ENCODE data around the gene CALM3. TPM values are rescaled to one million over a fixed set of nuclear protein-coding genes. Genes with fewer than 3 reads are reported as not detected.
A peak's percentile ranks its signal among the peaks of the same experiment; 100 is the strongest.

Gene CALM3
- total RNA-seq, 1 experiment from 2014 or later, result 343 TPM

DNA sequence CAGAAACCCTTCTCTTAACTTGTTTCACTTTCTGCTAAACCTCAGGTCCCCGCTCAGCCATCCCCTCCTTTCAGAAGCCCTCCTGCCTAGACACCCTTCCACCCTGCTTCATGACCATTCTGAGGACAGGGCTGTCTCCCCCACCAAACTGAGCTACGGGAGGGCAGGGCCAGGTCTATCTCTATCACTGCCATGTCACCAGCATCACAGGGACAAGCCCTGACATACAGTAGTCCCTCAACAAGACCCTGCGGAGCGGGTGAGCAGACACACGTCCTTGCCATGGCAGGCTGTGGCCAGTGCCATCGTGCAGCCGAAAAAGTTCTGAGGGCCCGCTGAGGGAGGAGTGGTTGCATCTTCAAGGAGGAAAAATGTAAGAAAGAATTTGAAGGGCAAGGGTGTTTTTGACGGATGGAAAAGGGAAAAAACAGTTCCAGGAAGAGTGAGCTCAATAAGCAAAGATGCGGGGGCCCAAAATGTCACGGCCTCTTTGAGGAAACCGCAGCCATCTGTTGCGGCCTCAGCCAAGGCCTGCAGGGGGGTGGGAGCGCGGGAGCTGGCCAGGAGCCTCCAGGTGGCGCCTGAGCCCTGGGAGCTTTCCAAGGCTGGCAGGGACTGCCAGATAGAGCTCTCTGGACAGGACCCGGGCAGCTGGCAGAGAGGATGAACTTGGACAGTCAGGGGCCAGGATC lies 15.6 kb downstream of the CALM3 start:
- TF ChIP-seq, protein P1, sequence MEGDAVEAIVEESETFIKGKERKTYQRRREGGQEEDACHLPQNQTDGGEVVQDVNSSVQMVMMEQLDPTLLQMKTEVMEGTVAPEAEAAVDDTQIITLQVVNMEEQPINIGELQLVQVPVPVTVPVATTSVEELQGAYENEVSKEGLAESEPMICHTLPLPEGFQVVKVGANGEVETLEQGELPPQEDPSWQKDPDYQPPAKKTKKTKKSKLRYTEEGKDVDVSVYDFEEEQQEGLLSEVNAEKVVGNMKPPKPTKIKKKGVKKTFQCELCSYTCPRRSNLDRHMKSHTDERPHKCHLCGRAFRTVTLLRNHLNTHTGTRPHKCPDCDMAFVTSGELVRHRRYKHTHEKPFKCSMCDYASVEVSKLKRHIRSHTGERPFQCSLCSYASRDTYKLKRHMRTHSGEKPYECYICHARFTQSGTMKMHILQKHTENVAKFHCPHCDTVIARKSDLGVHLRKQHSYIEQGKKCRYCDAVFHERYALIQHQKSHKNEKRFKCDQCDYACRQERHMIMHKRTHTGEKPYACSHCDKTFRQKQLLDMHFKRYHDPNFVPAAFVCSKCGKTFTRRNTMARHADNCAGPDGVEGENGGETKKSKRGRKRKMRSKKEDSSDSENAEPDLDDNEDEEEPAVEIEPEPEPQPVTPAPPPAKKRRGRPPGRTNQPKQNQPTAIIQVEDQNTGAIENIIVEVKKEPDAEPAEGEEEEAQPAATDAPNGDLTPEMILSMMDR (conservative IDR thresholded peaks at IDR 0.05), result peak; percentile 75
- H3K4me2 ChIP-seq (ENCODE audit: insufficient read depth, insufficient read length, low read length), result no peak overlapping the region

More for the DNA sequence above, 15.6 kb downstream of the CALM3 start:
- Histone ChIP-seq H2BK15ac (ENCODE audit: low read depth, low read length) (no peak overlapping the region), H3T11ph (ENCODE audit: low read length) (no peak overlapping the region), H2AK5ac (ENCODE audit: insufficient read length, low read length) (no peak overlapping the region), H3K56ac (ENCODE audit: insufficient read length, low read depth, low read length) (no peak overlapping the region), H2BK120ac (ENCODE audit: low read depth, low read length, poor library complexity, severe bottlenecking) (no peak overlapping the region), H4K5ac (ENCODE audit: insufficient read length, low read depth, low read length) (no peak overlapping the region), H4K91ac (ENCODE audit: insufficient read length, low read depth, low read length) (no peak overlapping the region), H3K27ac (ENCODE audit: insufficient read length, low read depth, low read length) (no peak overlapping the region), H3K4ac (ENCODE audit: low read depth, low read length) (no peak overlapping the region), H2BK20ac (ENCODE audit: low read depth, low read length, poor library complexity, severe bottlenecking) (no peak overlapping the region), H2BK12ac (ENCODE audit: insufficient read length, low read depth, low read length) (no peak overlapping the region), H2BK5ac (ENCODE audit: insufficient read length, low read length) (no peak overlapping the region), H3K79me1 (ENCODE audit: insufficient read depth, low read depth, low read length, poor library complexity, severe bottlenecking) (no peaks in the 10 kb centered on the region), H4K8ac (replicated peaks; ENCODE audit: insufficient read length, low read depth, low read length) (no peak overlapping the region), H3K23me2 (ENCODE audit: insufficient read length, low read depth, low read length, poor library complexity, severe bottlenecking) (no peaks in the 10 kb centered on the region), H2AFZ (ENCODE audit: low read length) (no peak overlapping the region), H4K20me1 (ENCODE audit: control insufficient read depth, insufficient read depth, insufficient read length) (no peaks in the 10 kb centered on the region), H3K27me3 (ENCODE audit: insufficient read depth, low read length) (no peaks in the 10 kb centered on the region), H3K18ac (ENCODE audit: insufficient read length, low read depth, low read length) (no peak overlapping the region), H3K23ac (ENCODE audit: insufficient read length, low read depth, low read length) (no peak overlapping the region), H3K9ac (ENCODE audit: extremely low read depth, insufficient read length, low read length) (no peak overlapping the region), H3K4me1 (ENCODE audit: insufficient read depth, low read length) (no peaks in the 10 kb centered on the region; the same call in 1 of the 2 replicates), H3K9me3 (ENCODE audit: control insufficient read depth, low read depth, low read length) (no peaks in the 10 kb centered on the region), H3K79me2 (ENCODE audit: insufficient read depth, low read length) (no peaks in the 10 kb centered on the region), H3K14ac (ENCODE audit: insufficient read depth, low read length) (no peak overlapping the region; the same call in 1 of the 2 replicates)
- no CpG with 5 or more reads among the region's 17 CpGs for WGBS (ENCODE audit: extremely low coverage, insufficient read length, low lambda C conversion rate)
- H3K27me3 Mint-ChIP-seq (ENCODE audit: low read depth), result peaks cover 11% of the 10 kb centered on the region
- H3K4me3 Mint-ChIP-seq, result no peak overlapping the region; a peak in 1 of 5 replicates
- H3K4me1 Mint-ChIP-seq, result peaks cover 11 to 27% of the 10 kb centered on the region in 2 experiments; a peak in 3 of 4 replicates
- peak; percentile 82 for DNase-seq
- H3K27ac Mint-ChIP-seq, result no peak overlapping the region; a peak in 1 of 7 replicates
- H3K36me3 Mint-ChIP-seq (ENCODE audit: insufficient read depth in 1 of 3, low read depth in 3 of 3), result no peaks in the 10 kb centered on the region
- H3K9me3 Mint-ChIP-seq, result no peaks in the 10 kb centered on the region

Data from H9 (cell line).